DMS79 treated with DMSO at 0.1 percent for 48 hours (cell line): ENCODE data around the gene GRIP2.

Source experiments
- DNase-seq: peaks from one replicate; lab custom pipeline; 2025; lab: John Stamatoyannopoulos, UW

The GRIP2 gene

DNA sequence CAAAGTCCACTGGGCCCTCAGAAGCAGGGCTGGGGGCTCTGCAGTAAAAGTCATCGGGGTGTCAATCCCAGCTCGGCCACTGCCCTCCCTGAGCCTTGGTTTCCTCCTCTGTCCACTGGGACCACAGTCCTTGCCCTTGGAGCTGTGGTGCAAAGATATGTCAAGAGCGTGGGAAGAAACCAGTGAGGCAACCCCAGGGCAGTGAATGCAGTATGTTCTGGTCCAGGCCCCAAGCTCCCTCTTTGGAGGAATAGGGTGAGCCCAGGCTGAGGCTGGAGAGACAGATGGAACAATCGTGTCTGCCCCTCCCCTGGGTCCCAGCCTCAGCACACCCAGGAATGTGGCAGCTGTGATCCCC is 779 bp downstream of the GRIP2 start:
- no peak for DNase-seq

DNA sequence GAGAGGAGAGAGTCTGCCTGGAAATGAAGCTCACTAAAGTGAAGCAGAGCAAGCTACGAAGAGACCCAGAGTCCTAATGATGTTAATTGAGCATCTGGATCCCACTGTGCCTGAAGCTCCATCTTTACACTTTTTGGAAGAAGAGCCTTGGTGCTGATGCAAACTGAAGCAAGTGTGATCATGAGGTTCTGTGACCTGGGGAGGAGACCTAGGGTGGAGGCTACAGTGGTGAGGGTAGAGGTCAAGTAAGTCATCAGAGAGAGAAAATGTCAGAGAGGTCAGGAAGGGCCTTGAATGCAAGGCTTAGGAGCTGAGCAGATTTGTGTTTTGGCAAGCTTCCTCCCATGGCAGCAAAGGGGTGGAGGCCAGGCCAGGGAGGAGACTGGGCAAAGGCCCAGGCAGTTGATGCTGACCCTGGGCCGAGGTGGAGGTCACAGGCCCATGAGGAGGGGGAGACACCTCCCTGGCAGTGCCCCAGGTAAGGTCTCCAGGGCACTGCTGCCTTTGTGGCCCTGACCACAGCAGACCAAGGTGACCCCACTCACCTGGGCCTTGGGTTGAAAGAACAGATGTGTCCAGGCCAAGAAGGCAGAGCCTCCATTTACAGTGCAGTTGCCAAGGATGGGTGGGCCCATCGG is 1.6 kb downstream of the GRIP2 start:
- no peak for DNase-seq

DNA sequence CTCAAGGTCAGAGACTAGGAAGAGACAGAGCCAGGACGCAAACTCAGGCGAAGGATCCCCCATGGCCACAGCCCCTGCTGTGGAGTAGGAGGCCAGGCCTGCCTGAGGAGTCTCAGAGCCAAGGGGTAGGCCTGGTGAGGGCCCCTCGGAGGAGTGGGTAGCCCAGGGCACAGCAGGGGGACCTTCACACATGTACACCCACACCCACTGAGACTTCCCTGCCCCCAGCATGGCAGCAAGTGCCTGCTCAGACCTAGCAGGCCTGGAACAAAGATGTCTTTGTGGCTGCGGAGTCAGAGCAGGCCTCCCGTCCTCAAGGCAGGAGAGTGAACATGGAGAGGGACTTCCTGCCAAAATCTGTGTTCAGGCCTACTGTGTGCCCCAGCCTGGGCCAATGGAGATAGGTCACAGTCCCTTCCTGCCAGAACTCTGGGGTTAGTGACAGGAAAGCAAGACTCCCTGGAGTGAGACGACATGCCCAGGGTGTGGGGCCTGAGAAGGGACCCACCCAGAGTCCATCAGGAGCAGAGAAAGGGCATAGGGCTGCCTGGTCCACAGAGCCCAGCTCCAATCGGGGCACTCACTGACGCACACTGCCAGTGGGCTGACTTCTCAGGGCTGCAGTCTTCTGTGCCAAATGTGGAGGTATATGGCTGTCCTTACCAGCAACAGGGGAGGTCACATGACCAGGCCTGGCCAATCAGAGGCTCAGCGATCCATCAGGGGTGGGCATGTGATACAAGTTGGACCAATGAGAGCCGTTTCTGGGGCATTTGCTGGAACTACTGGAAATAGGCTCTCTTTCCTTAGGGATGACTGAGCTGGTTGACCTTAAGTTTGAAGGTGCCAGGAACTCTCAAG is 2.3 kb downstream of the GRIP2 start:
- DNase-seq = no peak

DNA sequence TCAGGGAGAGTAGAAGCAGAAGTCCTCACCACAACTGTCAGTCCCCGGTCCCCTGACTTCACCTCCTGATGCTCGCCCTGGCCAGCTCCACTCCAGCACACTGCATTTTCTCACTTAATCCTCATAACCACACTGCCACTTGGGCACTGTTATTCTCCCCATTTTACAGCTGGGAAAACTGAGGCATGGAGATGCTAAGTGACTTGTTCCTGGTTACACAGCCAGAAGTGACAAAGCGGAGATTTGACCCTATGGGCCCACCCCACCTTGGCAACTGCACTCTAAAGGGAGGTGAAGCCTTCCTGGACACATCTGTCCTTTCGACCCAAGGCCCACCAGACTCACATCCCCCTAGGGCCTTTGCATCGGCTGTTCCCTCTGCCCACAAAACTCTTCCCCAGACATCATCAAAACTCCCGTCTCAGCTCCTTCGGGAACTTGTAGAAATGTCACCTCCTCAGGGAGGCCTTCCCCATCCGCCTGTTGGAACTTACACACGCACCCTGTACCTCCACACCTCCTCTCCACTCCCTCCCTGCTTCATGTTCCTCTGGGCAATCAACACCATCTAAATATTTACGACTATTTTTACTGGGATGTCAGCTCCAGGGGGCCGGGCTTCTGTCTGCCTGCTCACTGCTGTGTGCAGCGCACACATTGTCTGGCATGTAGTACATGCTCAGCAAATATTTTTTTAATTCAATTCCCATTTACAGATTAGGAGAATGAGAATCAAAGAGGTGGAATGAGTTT is 3.1 kb downstream of the GRIP2 start:
- no peak for DNase-seq

DNA sequence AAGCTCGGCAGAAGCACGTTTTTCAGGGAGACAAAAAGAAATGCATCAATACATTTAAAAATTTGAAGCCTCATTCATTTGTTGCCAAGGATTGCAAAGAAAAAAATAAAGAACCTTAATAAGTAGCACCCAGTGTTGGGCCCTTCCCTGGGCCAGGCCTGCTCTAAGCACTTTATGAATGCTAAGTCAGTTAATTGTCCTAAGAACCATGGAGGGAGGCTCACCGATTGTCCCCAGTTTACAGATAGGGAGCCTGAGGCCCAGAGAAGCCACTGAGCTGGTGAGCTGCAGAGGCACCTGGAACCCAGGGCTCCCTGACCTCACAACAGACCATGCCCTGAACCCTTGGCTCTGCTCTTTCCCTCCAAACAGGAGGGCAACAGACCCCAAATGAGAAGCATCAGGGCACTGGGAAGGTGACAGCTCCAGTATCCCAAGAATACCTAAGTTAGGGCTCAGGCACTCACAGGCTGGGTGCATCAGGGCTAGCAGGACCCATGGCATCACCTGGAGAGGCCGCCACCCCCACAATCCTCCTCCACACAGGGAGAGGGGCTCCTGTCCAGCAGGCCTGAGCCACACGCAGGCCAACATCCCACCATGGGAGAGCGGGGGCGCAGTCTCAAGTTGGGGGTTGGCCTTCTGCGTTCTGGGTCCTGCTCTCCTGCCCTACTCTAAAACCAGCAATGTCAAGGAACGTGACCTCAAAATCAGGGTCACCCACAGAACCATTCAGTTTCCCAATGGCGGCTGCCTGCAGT is 3.9 kb downstream of the GRIP2 start:
- DNase-seq = no peak

DNA sequence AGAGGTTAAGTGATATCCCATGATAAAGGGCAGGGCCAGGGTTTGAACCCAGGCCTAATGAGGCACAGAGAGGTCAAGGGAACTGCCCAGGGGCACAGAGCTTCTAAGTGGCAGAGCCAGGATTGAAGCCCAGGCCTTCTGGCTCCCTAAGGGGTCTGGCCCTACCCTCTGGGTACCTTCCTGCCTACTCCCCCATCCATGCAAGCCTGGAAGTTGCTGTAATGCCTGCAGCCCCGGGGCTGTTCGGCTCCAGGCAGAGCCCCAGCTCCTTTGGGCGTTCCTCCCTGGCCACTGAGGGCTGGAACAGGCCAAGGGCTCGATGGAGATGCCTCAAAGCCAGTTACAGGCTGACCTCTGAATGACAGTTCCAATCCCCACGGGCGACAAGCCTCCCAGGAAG is 4.5 kb downstream of the GRIP2 start:
- no peak for DNase-seq

DNA sequence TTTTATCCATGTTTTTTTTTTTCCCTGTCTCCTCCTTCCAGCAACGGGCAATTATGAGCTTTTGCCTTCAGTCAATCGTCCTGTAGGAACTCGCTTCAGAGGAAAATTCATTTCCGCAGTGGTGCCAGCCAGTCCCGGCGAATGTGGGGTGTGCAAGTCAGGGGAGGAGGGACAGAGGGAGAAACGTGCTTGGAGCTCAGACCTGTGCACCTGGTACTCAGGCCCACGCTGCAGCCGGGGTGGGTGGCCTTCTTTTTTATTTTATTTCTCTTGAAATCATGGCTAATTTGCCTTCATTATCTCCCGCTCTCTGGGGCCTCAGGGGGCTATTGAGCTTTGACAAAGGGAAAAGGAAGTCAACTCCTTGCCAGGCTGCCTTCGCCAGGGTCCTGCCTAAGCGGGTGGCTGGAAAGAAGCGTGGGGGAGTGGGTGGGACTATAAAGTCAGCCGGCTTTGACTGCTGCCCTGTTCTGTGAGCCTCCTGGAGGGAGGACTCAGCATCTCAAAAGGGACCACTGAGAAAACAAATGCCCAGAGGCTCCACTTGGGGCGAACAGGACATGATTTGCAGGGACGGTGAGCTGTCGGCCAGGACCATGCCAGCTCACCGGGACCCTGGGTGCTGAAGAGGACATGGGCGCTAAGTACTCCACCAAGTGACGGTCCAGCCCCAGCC is 5.5 kb downstream of the GRIP2 start:
- DNase-seq = no peak

DNA sequence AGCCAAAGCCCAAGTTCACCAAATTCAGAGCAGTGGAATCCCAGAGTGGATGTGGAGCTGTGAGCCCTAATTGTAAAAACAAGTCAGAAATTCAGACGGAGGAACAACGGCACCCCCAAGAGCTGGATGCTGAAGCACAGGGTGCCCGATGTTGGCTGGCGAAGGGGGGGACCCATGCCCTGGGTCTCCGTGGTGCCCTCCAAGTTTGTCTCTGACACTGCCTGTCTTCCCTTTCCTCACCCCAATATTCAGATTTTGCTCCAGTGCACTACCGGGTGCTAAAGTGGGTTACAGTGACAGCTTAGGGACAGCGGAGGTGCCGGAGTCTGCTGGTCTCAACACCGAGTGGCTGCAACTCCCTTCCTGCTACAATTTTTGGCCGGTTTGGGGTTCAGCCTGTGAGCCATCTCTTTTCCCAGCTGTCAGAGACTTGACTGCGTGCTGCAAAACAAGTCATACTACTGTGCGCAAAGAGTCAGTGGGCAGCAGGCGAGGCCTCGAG is 6.6 kb downstream of the GRIP2 start:
- no peak for DNase-seq

DNA sequence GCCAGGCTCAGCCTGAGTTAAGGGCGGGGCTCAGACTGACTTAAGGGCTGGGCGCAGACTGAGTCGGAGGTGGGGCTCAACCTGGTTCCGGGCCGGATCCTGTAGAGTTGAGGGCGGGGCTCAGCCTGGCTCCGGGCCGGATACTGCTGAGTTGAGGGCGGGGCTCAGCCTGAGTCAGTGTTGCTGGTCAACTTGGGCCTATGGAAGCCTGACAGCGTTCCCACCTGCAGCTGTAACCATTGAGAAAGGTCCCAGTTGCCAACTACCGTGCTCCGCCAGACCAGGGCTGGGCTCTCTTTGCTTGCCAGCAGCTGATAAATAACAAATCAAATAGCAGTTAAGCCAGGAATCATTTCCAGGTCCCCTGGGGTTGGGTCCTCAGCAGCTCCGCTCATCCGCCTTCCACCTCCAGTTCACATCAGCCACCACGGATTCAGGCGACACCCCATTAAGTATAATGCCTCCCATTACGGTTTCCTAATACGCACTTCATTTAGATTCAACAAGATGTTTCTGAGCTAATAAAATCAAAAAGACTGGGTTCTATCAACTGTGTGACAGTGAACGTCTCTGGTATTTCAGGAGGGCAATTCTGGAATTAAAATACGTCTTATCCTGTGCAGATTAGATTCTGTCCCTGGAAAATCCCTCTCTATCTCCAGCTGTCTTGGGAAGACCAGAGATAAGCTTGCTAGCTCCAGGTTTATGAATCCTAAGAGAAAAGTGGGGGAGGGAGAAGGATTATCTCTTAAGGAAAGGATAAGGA is 7.3 kb downstream of the GRIP2 start:
- DNase-seq = no peak

DNA sequence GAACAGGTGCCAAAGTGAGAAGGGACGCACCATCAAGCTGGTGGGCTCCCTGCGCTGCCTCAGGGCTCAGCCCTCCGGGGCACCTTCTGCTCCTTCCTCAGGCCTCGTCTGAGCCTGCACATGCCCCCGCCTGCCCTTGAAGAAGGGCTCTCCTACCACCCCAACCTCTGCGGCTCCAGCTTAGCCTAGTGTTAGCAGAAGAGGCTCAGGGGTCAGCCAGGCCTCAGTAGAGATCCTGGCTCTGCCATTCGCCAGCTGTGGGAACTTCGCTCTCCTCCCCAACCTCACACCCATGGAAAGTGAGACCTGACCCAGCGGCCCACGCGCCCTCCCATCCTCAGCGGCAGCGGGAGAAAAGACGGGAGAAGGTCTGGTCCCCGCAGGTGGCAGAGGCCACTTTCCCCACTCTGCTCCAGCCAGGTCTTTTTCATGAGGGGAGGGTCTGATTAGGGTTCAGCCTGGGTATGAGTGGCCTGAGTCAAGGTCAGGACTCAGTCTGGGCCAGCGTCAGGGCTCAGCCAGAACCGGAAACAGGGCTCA is 8.2 kb downstream of the GRIP2 start:
- no peak for DNase-seq

DNA sequence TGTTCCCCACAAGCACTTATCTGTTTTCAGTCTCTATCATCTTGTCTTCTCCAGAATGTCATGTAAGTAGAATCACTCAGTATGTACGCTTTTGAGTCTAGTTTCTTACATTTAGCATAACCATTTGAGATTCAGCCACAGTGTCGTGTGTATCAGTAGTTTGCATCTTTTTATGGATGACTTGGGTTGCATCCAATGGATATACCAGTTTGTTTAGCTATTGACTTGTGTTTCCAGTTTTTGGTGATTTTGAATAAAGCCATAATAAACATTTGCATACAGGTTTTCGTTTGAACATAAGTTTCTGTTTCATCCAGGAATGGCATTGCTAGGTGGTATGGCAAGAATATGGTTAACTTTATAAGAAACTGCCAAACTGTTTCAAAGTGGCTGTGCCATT is 12.1 kb downstream of the GRIP2 start:
- no peak for DNase-seq

DNA sequence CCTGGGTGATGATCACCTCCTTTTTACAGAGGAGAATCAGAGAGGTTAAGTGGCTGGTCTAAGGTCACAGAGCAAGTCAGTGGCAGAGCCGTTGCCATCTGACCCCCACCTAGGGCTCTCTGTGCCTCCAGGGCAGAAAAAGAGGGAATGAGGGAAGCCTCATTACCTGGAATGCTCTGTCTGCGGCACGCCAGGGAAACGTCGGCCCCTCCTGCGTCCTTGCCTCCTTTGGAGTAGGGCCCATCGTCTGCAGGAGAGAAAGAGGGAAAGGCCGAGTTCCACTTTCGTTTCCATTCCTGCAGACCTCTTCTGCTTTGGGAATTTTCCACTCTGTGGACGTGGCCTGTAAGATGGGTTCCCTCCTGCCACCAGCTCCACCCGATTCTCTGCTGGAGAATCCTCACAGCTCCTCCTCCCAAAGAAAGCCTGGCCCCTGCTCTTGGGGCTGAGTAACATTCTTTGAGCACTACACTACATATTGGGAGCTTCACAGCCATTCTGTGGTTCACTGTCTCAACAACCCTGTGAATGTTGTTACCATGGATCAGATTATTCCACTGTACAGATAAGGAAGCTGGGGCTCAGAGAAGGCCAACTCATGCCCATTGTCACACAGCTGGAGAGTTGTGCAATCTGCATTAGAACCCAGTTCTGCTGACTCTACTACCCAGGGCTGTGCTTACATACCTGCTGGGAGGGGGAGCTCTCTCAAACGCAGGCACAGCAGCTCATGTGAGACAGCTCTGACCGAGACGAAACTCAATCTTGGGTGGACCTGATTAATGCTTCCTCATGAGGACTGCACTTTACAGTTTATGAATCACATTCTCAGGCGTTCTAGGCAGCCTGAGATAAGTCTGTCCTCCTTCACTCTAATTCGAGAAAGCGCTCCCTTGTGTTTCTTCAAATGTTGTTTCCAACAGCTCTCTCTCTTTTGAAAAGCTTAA is 14.2 kb downstream of the GRIP2 start:
- no peak for DNase-seq

DNA sequence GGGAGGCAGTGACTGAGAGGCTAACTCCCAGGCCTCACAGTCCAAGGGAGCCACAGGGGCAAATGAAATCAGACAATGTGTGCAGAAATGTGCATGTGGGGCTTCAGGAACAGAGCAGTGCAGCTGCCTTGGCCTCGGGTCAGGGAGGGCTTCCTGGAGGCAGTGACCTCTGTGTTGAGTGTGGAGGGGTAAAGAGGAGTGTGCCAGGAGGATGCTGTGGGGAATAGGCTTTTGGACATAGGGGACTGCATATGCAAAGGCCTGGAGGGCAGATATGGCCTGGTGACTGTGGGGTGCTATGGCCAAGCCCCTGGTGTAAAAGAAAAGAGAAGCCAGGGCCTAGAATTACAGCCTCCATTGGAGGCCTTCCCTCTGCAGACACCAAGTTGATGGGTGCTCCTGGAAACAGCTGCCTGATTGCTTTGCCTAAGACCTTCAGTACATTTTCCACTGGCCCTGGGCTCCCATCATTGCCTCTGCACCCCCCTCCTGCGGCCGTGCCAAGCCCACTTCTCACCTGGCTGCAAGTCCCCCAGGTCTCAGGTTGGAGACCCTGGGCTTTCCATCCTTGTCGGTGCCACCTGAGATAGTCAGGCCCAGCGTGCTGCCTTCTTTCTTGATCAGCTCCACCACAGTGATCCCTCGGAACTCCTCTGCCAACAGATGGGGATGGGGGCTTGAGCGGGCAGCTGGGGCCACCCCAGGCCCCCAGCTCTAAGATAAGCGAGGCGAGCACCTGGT is 15.1 kb downstream of the GRIP2 start:
- no peak for DNase-seq

DNA sequence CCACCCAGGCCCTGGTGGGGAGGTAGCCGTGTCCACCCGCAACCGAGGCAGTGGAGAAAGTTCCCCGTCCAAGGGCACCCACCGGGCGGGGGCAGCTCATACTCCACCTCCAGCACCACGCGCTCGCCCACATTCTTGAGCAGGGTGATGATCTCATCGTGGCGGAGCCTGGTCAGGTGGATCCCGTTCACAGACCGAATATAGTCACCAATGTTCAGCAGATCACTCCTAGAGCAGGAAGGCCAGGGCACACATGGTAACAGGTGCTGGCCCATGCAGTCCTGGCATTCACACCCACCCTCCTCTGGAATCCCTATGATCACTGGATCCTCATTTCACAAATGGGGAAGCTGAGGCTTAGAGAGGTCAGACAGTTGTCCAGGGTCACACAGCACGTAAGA is 15.8 kb downstream of the GRIP2 start:
- no peak for DNase-seq

DNA sequence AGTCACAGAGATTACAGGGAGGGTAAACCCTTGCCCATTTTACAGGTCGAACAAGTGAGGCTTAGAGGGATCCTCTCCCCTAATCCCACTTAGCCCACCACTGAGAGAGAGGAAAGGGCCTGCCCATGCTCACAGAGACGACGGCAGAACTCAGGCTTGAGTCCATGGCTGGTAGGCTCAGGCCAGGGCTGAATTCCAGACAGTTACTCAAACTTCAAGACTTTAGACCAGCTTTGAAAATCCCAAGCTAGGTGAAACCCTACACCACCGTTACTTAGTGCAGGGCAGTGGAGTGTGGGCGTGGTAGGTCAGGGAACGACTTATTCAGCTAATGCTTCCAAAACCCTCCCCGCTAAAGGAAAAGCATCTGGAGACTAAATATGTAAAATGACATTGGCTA is 16.4 kb downstream of the GRIP2 start:
- no peak for DNase-seq

DNA sequence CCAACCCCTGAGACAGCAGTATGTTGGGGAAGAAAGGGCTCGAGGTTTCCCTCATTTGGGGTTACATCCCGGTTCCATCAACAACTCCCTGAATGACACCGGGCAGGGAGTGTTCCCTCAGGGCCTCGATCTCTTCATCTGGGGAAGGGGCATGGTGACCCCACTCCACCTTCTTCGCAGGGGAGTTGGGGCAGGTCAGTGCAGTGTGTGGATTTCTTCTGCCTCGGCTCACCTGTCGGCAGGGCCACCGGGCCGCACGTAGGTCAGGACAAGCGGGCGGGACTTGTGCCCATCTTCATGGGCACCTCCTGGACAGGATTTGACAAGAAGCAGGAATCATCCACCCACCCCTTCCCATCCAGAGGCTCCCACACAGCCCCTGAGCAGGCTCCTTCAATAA is 17.4 kb downstream of the GRIP2 start:
- DNase-seq = no peak

DNA sequence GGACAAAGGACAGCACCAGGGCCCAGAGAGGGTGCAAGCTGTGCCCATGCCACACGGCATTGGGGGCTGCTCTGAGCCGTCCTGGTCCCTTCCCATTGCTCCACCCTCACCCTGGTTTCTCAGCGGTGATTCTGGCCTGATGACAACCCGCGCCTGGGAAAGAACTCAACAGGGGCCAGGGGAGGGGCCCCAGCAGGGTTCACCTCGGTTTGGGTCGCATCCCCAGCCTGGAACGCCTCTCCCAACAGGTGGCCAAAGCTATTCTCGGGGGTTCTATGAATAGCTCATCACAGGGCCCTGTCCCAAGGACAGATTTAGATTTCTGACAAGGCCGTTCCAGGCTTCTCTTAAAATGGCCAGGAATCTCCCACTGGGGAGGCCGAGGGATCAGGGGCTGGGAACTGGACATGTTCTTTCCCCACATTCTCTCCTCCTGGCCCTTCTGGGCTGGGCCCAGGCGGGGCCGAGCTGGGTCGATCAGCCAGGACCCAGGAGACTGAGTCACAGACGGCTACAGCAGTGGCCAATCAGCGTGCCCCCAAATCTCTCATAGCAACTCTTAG is 17.9 kb downstream of the GRIP2 start:
- no peak for DNase-seq

DNA sequence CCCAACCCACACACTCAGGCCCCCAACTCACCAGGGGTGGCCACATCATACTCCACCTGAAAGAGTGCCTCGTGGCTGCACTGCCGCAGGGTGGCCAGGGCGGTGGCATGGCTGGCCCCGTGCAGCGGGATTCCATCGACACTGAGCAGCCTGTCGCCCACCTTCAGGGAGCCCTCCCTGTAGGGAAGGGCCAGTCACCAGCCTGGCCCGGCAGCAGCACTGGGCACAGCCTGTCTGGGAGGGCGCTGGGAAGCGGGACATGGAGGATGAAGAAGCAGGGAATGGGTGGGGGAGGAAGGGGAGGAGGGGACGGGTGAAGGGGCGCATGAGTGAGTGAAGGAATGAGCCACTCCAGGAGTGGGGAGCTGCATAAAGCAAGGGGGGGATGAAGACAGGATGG is 18.5 kb downstream of the GRIP2 start:
- DNase-seq = no peak
